Stimulated activated naive B cell treated with anti-CD40 and anti-IgM and Interleukin-4, amounts not matched to agents 10 μg/mL and 1 μg/mL and 100 μg/mL, for 72 hours (primary cell): ENCODE measurements around the gene ADAMTS1.

Experiments
- ATAC-seq, 2 donors: fragments of 150-1000 bp; cut with Tn5 transposase; replicated peaks; 2 replicates each; pipeline ENCODE4 v1.10.0; 2021; ENCODE audit warnings: moderate library complexity in 1 of 2
- DNase-seq: peaks from one replicate; pipeline ENCODE4 v3.0.0; 2021
- H3K27ac Mint-ChIP-seq: one replicate; pipeline ENCODE4 v1.8.0; 2022; ENCODE audit warnings: mild to moderate bottlenecking, mixed read lengths
- H3K27me3 Mint-ChIP-seq, 2 donors: one replicate each; pipeline ENCODE4 v1.8.0; 2022; ENCODE audit warnings: mixed read lengths in 2 of 2
- H3K36me3 Mint-ChIP-seq, 2 donors: one replicate each; pipeline ENCODE4 v1.8.0; 2022; ENCODE audit warnings: mixed read lengths in 2 of 2, mild to moderate bottlenecking in 1 of 2
- H3K4me1 Mint-ChIP-seq, 2 donors: one replicate each; pipeline ENCODE4 v1.8.0; 2022; ENCODE audit warnings: mixed read lengths in 2 of 2, mild to moderate bottlenecking in 1 of 2
- H3K4me3 Mint-ChIP-seq, 2 donors: one replicate each; pipeline ENCODE4 v1.8.0; 2022; ENCODE audit warnings: mild to moderate bottlenecking in 2 of 2, mixed read lengths in 2 of 2, moderate library complexity in 1 of 2
- H3K9me3 Mint-ChIP-seq, 2 donors: one replicate each; pipeline ENCODE4 v1.8.0; 2022; ENCODE audit warnings: mixed read lengths in 2 of 2, mild to moderate bottlenecking in 1 of 2

The ADAMTS1 gene

GRCh38 chr21:26851109-26851944 is 6.1 kb upstream of the ADAMTS1 start:
- Mint-ChIP-seq H3K36me3 (peaks cover 0 to 3% of the 10 kb centered on the region in 2 donors), H3K4me3 (no peak overlapping the region), H3K9me3 (no peaks in the 10 kb centered on the region), H3K27ac (no peak overlapping the region), H3K27me3 (peaks cover 24 to 30% of the 10 kb centered on the region in 2 donors), H3K4me1 (peaks cover 10 to 12% of the 10 kb centered on the region in 2 donors)
- ATAC-seq = no peak
- DNase-seq = no peak

- no peak overlapping the region for H3K4me3 Mint-ChIP-seq
- no peak overlapping the region for H3K27ac Mint-ChIP-seq
- ATAC-seq = peak in 1 of 2 donors; percentile 29
- H3K9me3 Mint-ChIP-seq = no peaks in the 10 kb centered on the region
- H3K4me1 Mint-ChIP-seq = peaks cover 18 to 22% of the 10 kb centered on the region in 2 donors
- DNase-seq = no peak
- H3K36me3 Mint-ChIP-seq = peaks cover 0 to 3% of the 10 kb centered on the region in 2 donors
- H3K27me3 Mint-ChIP-seq = peaks cover 36 to 39% of the 10 kb centered on the region in 2 donors
These were observed 5.0 kb upstream of the ADAMTS1 start for GRCh38 chr21:26850116-26850643.

- Mint-ChIP-seq H3K36me3 (peaks cover 0 to 3% of the 10 kb centered on the region in 2 donors), H3K9me3 (no peaks in the 10 kb centered on the region)
These were observed 4.4 kb upstream of the ADAMTS1 start for GRCh38 chr21:26849428-26850115.

GRCh38 chr21:26847921-26848320 is 2.7 kb upstream of the ADAMTS1 start:
- ATAC-seq = no peak
- Mint-ChIP-seq H3K27me3 (peaks cover 53 to 58% of the 10 kb centered on the region in 2 donors), H3K27ac (no peak overlapping the region), H3K4me1 (peaks cover 30 to 44% of the 10 kb centered on the region in 2 donors), H3K9me3 (no peaks in the 10 kb centered on the region), H3K4me3 (no peak overlapping the region), H3K36me3 (peaks cover 0 to 3% of the 10 kb centered on the region in 2 donors)
- no peak for DNase-seq

More at GRCh38 chr21:26849428-26850115, 4.4 kb upstream of the ADAMTS1 start:
- no peak overlapping the region for H3K4me3 Mint-ChIP-seq
- peaks cover 20 to 27% of the 10 kb centered on the region in 2 donors for H3K4me1 Mint-ChIP-seq
- H3K27ac Mint-ChIP-seq = no peak overlapping the region
- peaks cover 39 to 42% of the 10 kb centered on the region in 2 donors for H3K27me3 Mint-ChIP-seq
- DNase-seq (no peak), ATAC-seq (no peak)

- no peak for ATAC-seq
- H3K27me3 Mint-ChIP-seq = peaks cover 62 to 67% of the 10 kb centered on the region in 2 donors
These were observed 1.8 kb upstream of the ADAMTS1 start for GRCh38 chr21:26847002-26847401.

GRCh38 chr21:26846036-26846931 is 1.1 kb upstream of the ADAMTS1 start:
- peak overlapping the region; percentile 82 for H3K4me3 Mint-ChIP-seq
- ATAC-seq (no peak), DNase-seq (no peak)
- peak overlapping the region; percentile 62 for H3K27ac Mint-ChIP-seq
- peaks cover 30 to 44% of the 10 kb centered on the region in 2 donors for H3K4me1 Mint-ChIP-seq
- peaks cover 0 to 3% of the 10 kb centered on the region in 2 donors for H3K36me3 Mint-ChIP-seq
- H3K27me3 Mint-ChIP-seq = peaks cover 63 to 69% of the 10 kb centered on the region in 2 donors
- no peaks in the 10 kb centered on the region for H3K9me3 Mint-ChIP-seq

More at GRCh38 chr21:26847002-26847401, 1.8 kb upstream of the ADAMTS1 start:
- H3K36me3 Mint-ChIP-seq = peaks cover 0 to 3% of the 10 kb centered on the region in 2 donors
- peaks cover 30 to 44% of the 10 kb centered on the region in 2 donors for H3K4me1 Mint-ChIP-seq
- no peaks in the 10 kb centered on the region for H3K9me3 Mint-ChIP-seq
- H3K27ac Mint-ChIP-seq = peak overlapping the region; percentile 72
- no peak for DNase-seq
- H3K4me3 Mint-ChIP-seq = peak overlapping the region; percentile 82

- no peak for ATAC-seq
- Mint-ChIP-seq H3K4me1 (peaks cover 30 to 44% of the 10 kb centered on the region in 2 donors), H3K27ac (peak overlapping the region; percentile 7)
These were observed 488 bp upstream of the ADAMTS1 start for GRCh38 chr21:26845759-26846035.

GRCh38 chr21:26844258-26845065 is 747 bp downstream of the ADAMTS1 start:
- H3K9me3 Mint-ChIP-seq = no peaks in the 10 kb centered on the region
- peaks cover 30 to 44% of the 10 kb centered on the region in 2 donors for H3K4me1 Mint-ChIP-seq
- no peak for DNase-seq
- peak overlapping the region; percentile 62 to 82 for H3K4me3 Mint-ChIP-seq
- H3K36me3 Mint-ChIP-seq = peaks cover 0 to 3% of the 10 kb centered on the region in 2 donors
- no peak overlapping the region for H3K27ac Mint-ChIP-seq
- ATAC-seq = peak in 1 of 2 donors; percentile 20
- peaks cover 69 to 78% of the 10 kb centered on the region in 2 donors for H3K27me3 Mint-ChIP-seq

More at GRCh38 chr21:26845759-26846035, 488 bp upstream of the ADAMTS1 start:
- no peaks in the 10 kb centered on the region for H3K9me3 Mint-ChIP-seq
- H3K27me3 Mint-ChIP-seq = peaks cover 60 to 66% of the 10 kb centered on the region in 2 donors
- peak overlapping the region; percentile 82 for H3K4me3 Mint-ChIP-seq
- peaks cover 0 to 3% of the 10 kb centered on the region in 2 donors for H3K36me3 Mint-ChIP-seq
- no peak for DNase-seq

- Mint-ChIP-seq H3K4me3 (peak overlapping the region; percentile 62 to 82), H3K36me3 (peaks cover 0 to 3% of the 10 kb centered on the region in 2 donors), H3K4me1 (peaks cover 30 to 44% of the 10 kb centered on the region in 2 donors), H3K27ac (no peak overlapping the region), H3K27me3 (peaks cover 66 to 78% of the 10 kb centered on the region in 2 donors), H3K9me3 (no peaks in the 10 kb centered on the region)
- ATAC-seq = no peak
- no peak for DNase-seq
These were observed 1.3 kb downstream of the ADAMTS1 start for GRCh38 chr21:26843933-26844257.

GRCh38 chr21:26842974-26843932 is 2.0 kb downstream of the ADAMTS1 start:
- Mint-ChIP-seq H3K4me1 (peaks cover 30 to 44% of the 10 kb centered on the region in 2 donors), H3K27me3 (peaks cover 66 to 83% of the 10 kb centered on the region in 2 donors), H3K4me3 (peak overlapping the region; percentile 52 to 62), H3K9me3 (no peaks in the 10 kb centered on the region), H3K36me3 (peaks cover 0 to 3% of the 10 kb centered on the region in 2 donors), H3K27ac (no peak overlapping the region)
- no peak for DNase-seq
- ATAC-seq = peak in 1 of 2 donors; percentile 33

- Mint-ChIP-seq H3K4me3 (no peak overlapping the region), H3K9me3 (no peaks in the 10 kb centered on the region), H3K36me3 (peaks cover 0 to 3% of the 10 kb centered on the region in 2 donors), H3K27me3 (peaks cover 62 to 77% of the 10 kb centered on the region in 2 donors), H3K4me1 (peaks cover 30 to 41% of the 10 kb centered on the region in 2 donors), H3K27ac (no peak overlapping the region)
- ATAC-seq (no peak), DNase-seq (no peak)
These were observed 2.9 kb downstream of the ADAMTS1 start for GRCh38 chr21:26842300-26842699.

- peaks cover 16 to 27% of the 10 kb centered on the region in 2 donors for H3K4me1 Mint-ChIP-seq
- peaks cover 48 to 64% of the 10 kb centered on the region in 2 donors for H3K27me3 Mint-ChIP-seq
- H3K36me3 Mint-ChIP-seq = no peaks in the 10 kb centered on the region
These were observed 4.3 kb downstream of the ADAMTS1 start for GRCh38 chr21:26840912-26841311.

More at GRCh38 chr21:26840912-26841311, 4.3 kb downstream of the ADAMTS1 start:
- no peaks in the 10 kb centered on the region for H3K9me3 Mint-ChIP-seq
- H3K27ac Mint-ChIP-seq = no peak overlapping the region
- no peak overlapping the region for H3K4me3 Mint-ChIP-seq
- DNase-seq (no peak), ATAC-seq (no peak)
